ENCODE measurements around the gene CFAP57.
"Not testable (repeated sequence)": the region's sequence is repeated elsewhere in the genome, so short reads cannot be mapped to it uniquely, and the experiment has no call there.

The CFAP57 gene

GRCh38 chr1:43171876-43172526, at the start of gene CFAP57, which contains the start of gene EBNA1BP2:
CFAP57 (plus strand) TSS chr1:43172330; CDS start chr1:43172754, 424 bp downstream.
EBNA1BP2 (minus strand) TSS chr1:43172290; CDS start chr1:43172118, 172 bp downstream.
- Mint-ChIP-seq H3K4me1 (ENCODE audit: low read depth) (peaks cover 38% of the 10 kb centered on the region), H3K27me3 (peaks cover 24% of the 10 kb centered on the region), H3K27ac (peak within 1 kb of the TSS; percentile 95), H3K4me3 (peak within 1 kb of the TSS; percentile 96), H3K9me3 (no peaks in the 10 kb centered on the region), H3K36me3 (ENCODE audit: low read depth) (peaks cover 49% of the 10 kb centered on the region)

- H3K4me3 Mint-ChIP-seq: no peak overlapping the region
- H3K36me3 Mint-ChIP-seq (ENCODE audit: low read depth): no peaks in the 10 kb centered on the region
- no peaks in the 10 kb centered on the region for H3K9me3 Mint-ChIP-seq
- no peaks in the 10 kb centered on the region for H3K4me1 Mint-ChIP-seq (ENCODE audit: low read depth)
- H3K27me3 Mint-ChIP-seq: peaks cover 30% of the 10 kb centered on the region
- H3K27ac Mint-ChIP-seq: no peak overlapping the region
Measured at GRCh38 chr1:43123031-43123430, 49.1 kb upstream of the CFAP57 start.

GRCh38 chr1:43128816-43129215, 43.3 kb upstream of the CFAP57 start:
- no peak overlapping the region for H3K27ac Mint-ChIP-seq
- no peak overlapping the region for H3K4me3 Mint-ChIP-seq
- H3K27me3 Mint-ChIP-seq: peaks cover 22% of the 10 kb centered on the region
- no peaks in the 10 kb centered on the region for H3K4me1 Mint-ChIP-seq (ENCODE audit: low read depth)
- H3K9me3 Mint-ChIP-seq: no peaks in the 10 kb centered on the region
- H3K36me3 Mint-ChIP-seq (ENCODE audit: low read depth): no peaks in the 10 kb centered on the region

- Mint-ChIP-seq H3K27ac (no peak overlapping the region), H3K9me3 (no peaks in the 10 kb centered on the region), H3K4me3 (no peak overlapping the region), H3K4me1 (ENCODE audit: low read depth) (no peaks in the 10 kb centered on the region), H3K36me3 (ENCODE audit: low read depth) (no peaks in the 10 kb centered on the region), H3K27me3 (peaks cover 23% of the 10 kb centered on the region)
Measured at GRCh38 chr1:43129426-43129825, 42.7 kb upstream of the CFAP57 start.

GRCh38 chr1:43134068-43134467, 38.1 kb upstream of the CFAP57 start:
- Mint-ChIP-seq H3K36me3 (ENCODE audit: low read depth) (no peaks in the 10 kb centered on the region), H3K4me3 (no peak overlapping the region), H3K27ac (no peak overlapping the region), H3K27me3 (peaks cover 26% of the 10 kb centered on the region), H3K4me1 (ENCODE audit: low read depth) (no peaks in the 10 kb centered on the region), H3K9me3 (no peaks in the 10 kb centered on the region)

GRCh38 chr1:43134640-43135039, 37.5 kb upstream of the CFAP57 start:
- H3K4me3 Mint-ChIP-seq: no peak overlapping the region
- H3K4me1 Mint-ChIP-seq (ENCODE audit: low read depth): no peaks in the 10 kb centered on the region
- no peaks in the 10 kb centered on the region for H3K36me3 Mint-ChIP-seq (ENCODE audit: low read depth)
- peaks cover 26% of the 10 kb centered on the region for H3K27me3 Mint-ChIP-seq
- no peak overlapping the region for H3K27ac Mint-ChIP-seq
- no peaks in the 10 kb centered on the region for H3K9me3 Mint-ChIP-seq

- H3K9me3 Mint-ChIP-seq: no peaks in the 10 kb centered on the region
- H3K36me3 Mint-ChIP-seq (ENCODE audit: low read depth): no peaks in the 10 kb centered on the region
- H3K27ac Mint-ChIP-seq: no peak overlapping the region
- H3K27me3 Mint-ChIP-seq: peaks cover 22% of the 10 kb centered on the region
- no peak overlapping the region for H3K4me3 Mint-ChIP-seq
- no peaks in the 10 kb centered on the region for H3K4me1 Mint-ChIP-seq (ENCODE audit: low read depth)
Measured at GRCh38 chr1:43135857-43136781, 36.0 kb upstream of the CFAP57 start.

GRCh38 chr1:43137445-43138052, 34.6 kb upstream of the CFAP57 start:
- no peak overlapping the region for H3K27ac Mint-ChIP-seq
- no peaks in the 10 kb centered on the region for H3K9me3 Mint-ChIP-seq
- peaks cover 22% of the 10 kb centered on the region for H3K27me3 Mint-ChIP-seq
- no peak overlapping the region for H3K4me3 Mint-ChIP-seq
- no peaks in the 10 kb centered on the region for H3K36me3 Mint-ChIP-seq (ENCODE audit: low read depth)
- no peaks in the 10 kb centered on the region for H3K4me1 Mint-ChIP-seq (ENCODE audit: low read depth)

GRCh38 chr1:43139295-43139694, 32.8 kb upstream of the CFAP57 start:
- H3K27me3 Mint-ChIP-seq: peaks cover 35% of the 10 kb centered on the region
- not testable (repeated sequence) for H3K9me3 Mint-ChIP-seq; H3K4me3 Mint-ChIP-seq; H3K36me3 Mint-ChIP-seq (ENCODE audit: low read depth); H3K27ac Mint-ChIP-seq; H3K4me1 Mint-ChIP-seq (ENCODE audit: low read depth)

GRCh38 chr1:43140010-43140409, 32.1 kb upstream of the CFAP57 start:
- no peaks in the 10 kb centered on the region for H3K4me1 Mint-ChIP-seq (ENCODE audit: low read depth)
- no peaks in the 10 kb centered on the region for H3K9me3 Mint-ChIP-seq
- no peak overlapping the region for H3K4me3 Mint-ChIP-seq
- peaks cover 35% of the 10 kb centered on the region for H3K27me3 Mint-ChIP-seq
- no peak overlapping the region for H3K27ac Mint-ChIP-seq
- H3K36me3 Mint-ChIP-seq (ENCODE audit: low read depth): no peaks in the 10 kb centered on the region

- H3K9me3 Mint-ChIP-seq: no peaks in the 10 kb centered on the region
- no peak overlapping the region for H3K4me3 Mint-ChIP-seq
- H3K36me3 Mint-ChIP-seq (ENCODE audit: low read depth): no peaks in the 10 kb centered on the region
- peaks cover 40% of the 10 kb centered on the region for H3K27me3 Mint-ChIP-seq
- H3K27ac Mint-ChIP-seq: no peak overlapping the region
- H3K4me1 Mint-ChIP-seq (ENCODE audit: low read depth): no peaks in the 10 kb centered on the region
Measured at GRCh38 chr1:43140583-43140982, 31.5 kb upstream of the CFAP57 start.

- Mint-ChIP-seq H3K36me3 (ENCODE audit: low read depth) (no peaks in the 10 kb centered on the region), H3K4me1 (ENCODE audit: low read depth) (no peaks in the 10 kb centered on the region), H3K9me3 (no peaks in the 10 kb centered on the region), H3K4me3 (no peak overlapping the region), H3K27ac (no peak overlapping the region), H3K27me3 (peaks cover 55% of the 10 kb centered on the region)
Measured at GRCh38 chr1:43143441-43143888, 28.7 kb upstream of the CFAP57 start.

- Mint-ChIP-seq H3K27ac (no peak overlapping the region), H3K4me1 (ENCODE audit: low read depth) (no peaks in the 10 kb centered on the region), H3K27me3 (peaks cover 63% of the 10 kb centered on the region), H3K36me3 (ENCODE audit: low read depth) (no peaks in the 10 kb centered on the region), H3K4me3 (no peak overlapping the region), H3K9me3 (no peaks in the 10 kb centered on the region)
Measured at GRCh38 chr1:43144237-43144636, 27.9 kb upstream of the CFAP57 start.

GRCh38 chr1:43147625-43148327, 24.4 kb upstream of the CFAP57 start:
- Mint-ChIP-seq H3K36me3 (ENCODE audit: low read depth) (no peaks in the 10 kb centered on the region), H3K27ac (no peak overlapping the region), H3K9me3 (no peaks in the 10 kb centered on the region), H3K4me3 (peak overlapping the region; percentile 21), H3K27me3 (peaks cover 78% of the 10 kb centered on the region), H3K4me1 (ENCODE audit: low read depth) (no peaks in the 10 kb centered on the region)
